Right lobe of liver (tissue), 6 donors: ENCODE measurements around the gene SYT11. TPM values are rescaled to one million over a fixed set of nuclear protein-coding genes. Genes with fewer than 3 reads are reported as not detected.

Experiments
- ATAC-seq, 4 donors: fragments of 200-7000 bp; cut with Tn5 transposase; one replicate each; pipeline ENCODE4 v1.9.1; 2020; ENCODE audit warnings: mild to moderate bottlenecking in 4 of 4, moderate library complexity in 4 of 4
- DNase-seq, 3 donors: peaks; one replicate each; pipeline ENCODE4 v3.0.0-alpha.2; 2020
- H3K27ac ChIP-seq, 3 donors: fragments of 200-600 bp; one replicate each; pipeline ENCODE4 v1.8.0; 2022
- H3K27me3 ChIP-seq, 2 donors: fragments of 200-600 bp; one replicate each; pipeline ENCODE4 v1.8.0; 2022
- H3K36me3 ChIP-seq, 4 donors: fragments of 200-600 bp; sonication (generic) in 1 of 4; one replicate each; pipeline versions ENCODE4 v1.5.1 to v1.8.0; 2017 to 2022; ENCODE audit warnings: control low read depth in 1 of 4
- H3K4me1 ChIP-seq, 4 donors: fragments of 200-600 bp; sonication (generic) in 1 of 4; one replicate each; pipeline versions ENCODE4 v1.5.1 to v1.8.0; 2017 to 2022; ENCODE audit warnings: control low read depth in 1 of 4
- H3K4me3 ChIP-seq, 3 donors: fragments of 200-600 bp; one replicate each; pipeline ENCODE4 v1.8.0; 2022
- H3K9me3 ChIP-seq, 4 donors: fragments of 200-600 bp; sonication (generic) in 1 of 4; one replicate each; pipeline versions ENCODE4 v1.5.1 to v1.8.0; 2017 to 2022; ENCODE audit warnings: control low read depth in 1 of 4
- CTCF ChIP-seq, 4 donors: fragments of 200-600 bp in 3 of 4; fragments of 450-650 bp in 1 of 4; IDR thresholded peaks; one replicate each; pipeline versions ENCODE4 v1.5.1 to v1.8.0; 2016 to 2022; ENCODE audit warnings: antibody characterized with exemption in 4 of 4, mild to moderate bottlenecking in 2 of 4
- POLR2A ChIP-seq: fragments of 450-650 bp; IDR thresholded peaks from one replicate; pipeline ENCODE4 v1.6.1; 2017; ENCODE audit warnings: antibody characterized with exemption, mild to moderate bottlenecking
- WGBS: methylation state at CpG from one replicate; pipeline ENCODE4 v1.1.6; 2018; ENCODE audit warnings: low coverage, low lambda C conversion rate; ENCODE audit not compliant: insufficient coverage; ENCODE audit errors: missing lambda C conversion rate; 5-methylcytosine and 5-hydroxymethylcytosine counted together
- intact Hi-C, 2 donors: fragments of 100-400 bp; cut with DNase I; formaldehyde crosslinking; loops; one replicate each; pipeline versions ENCODE4 v1.11.2 to v1.14.1; 2022
- total RNA-seq, 6 experiments: library from RNA; depleted of rRNA in 2 of 6; stranded (reverse); fragments of >200 nt in 2 of 6; fragmentation: NEBNext Ultra II Directional in 3 of 6; extraction: Animal tissue kit (Norgen Biotek cat#: 25700) in 3 of 6; gene quantifications; one replicate each; pipeline versions ENCODE4 v1.1.0 to v1.2.4, GENCODE V29; 2016 to 2023
- donor health status: DM: no; HTN: yes; CAD: no.
- donor health status: DM: no; HTN: no; CAD: no.
- donor health status: DM: no; HTN: no; CAD: no.
- donor health status: DM: no; HTN: yes; CAD: no.
- donor health status: DM: no; HTN: yes; CAD: no.

The SYT11 gene
- total RNA-seq, 6 experiments from 2014 or later: 0.46 to 1.5 (median 0.73) TPM

- peak overlapping the region in 2 of 3 donors; percentile 3 to 58 for H3K4me3 ChIP-seq
- TF ChIP-seq CTCF (IDR thresholded peaks at IDR 0.05): no peak
- H3K27ac ChIP-seq: peak overlapping the region; percentile 12 to 47 (median 38)
- ATAC-seq: peak in 1 of 4 donors; percentile 1
- DNase-seq: peak; percentile 55 to 61 (median 59)
- no peaks in the 10 kb centered on the region for H3K9me3 ChIP-seq
- WGBS: 4% methylated on average over 23 of the region's 35 CpGs
- intact Hi-C loops: no loop called here
- H3K4me1 ChIP-seq: peaks cover 0 to 21% (median 8%) of the 10 kb centered on the region in 4 donors
- no peaks in the 10 kb centered on the region for H3K27me3 ChIP-seq
- H3K36me3 ChIP-seq: no peaks in the 10 kb centered on the region
Measured at GRCh38 chr1:155859881-155860871, 809 bp downstream of the SYT11 start.

- 49% methylated on average over 2 of the region's 2 CpGs for WGBS
- H3K36me3 ChIP-seq: no peaks in the 10 kb centered on the region
- no peaks in the 10 kb centered on the region for H3K27me3 ChIP-seq
- H3K27ac ChIP-seq: peak overlapping the region; percentile 12 to 47 (median 38)
- ATAC-seq (no peak), DNase-seq (no peak)
- TF ChIP-seq CTCF (IDR thresholded peaks at IDR 0.05) (no peak), POLR2A (no peak)
- no peak overlapping the region for H3K4me3 ChIP-seq
- no peaks in the 10 kb centered on the region for H3K9me3 ChIP-seq
- H3K4me1 ChIP-seq: peaks cover 0 to 16% (median 6%) of the 10 kb centered on the region in 4 donors
- intact Hi-C loops: no loop called here
Measured at GRCh38 chr1:155860970-155861510, 1.7 kb downstream of the SYT11 start.

GRCh38 chr1:155861896-155862295, 2.5 kb downstream of the SYT11 start:
- no peak for ATAC-seq
- intact Hi-C loops: no loop called here

GRCh38 chr1:155864393-155864792, 5.0 kb downstream of the SYT11 start:
- Histone ChIP-seq H3K27ac (no peak overlapping the region), H3K4me3 (no peak overlapping the region), H3K9me3 (no peaks in the 10 kb centered on the region), H3K36me3 (no peaks in the 10 kb centered on the region), H3K4me1 (no peaks in the 10 kb centered on the region), H3K27me3 (no peaks in the 10 kb centered on the region)
- intact Hi-C loops: no loop called here
- ATAC-seq (no peak), DNase-seq (no peak)
- TF ChIP-seq CTCF (IDR thresholded peaks at IDR 0.05): no peak
- TF ChIP-seq POLR2A: no peak

More at GRCh38 chr1:155861896-155862295, 2.5 kb downstream of the SYT11 start:
- H3K36me3 ChIP-seq: no peaks in the 10 kb centered on the region
- no peak for DNase-seq
- TF ChIP-seq CTCF (IDR thresholded peaks at IDR 0.05): no peak
- peaks cover 0 to 9% (median 4%) of the 10 kb centered on the region in 4 donors for H3K4me1 ChIP-seq
- no peaks in the 10 kb centered on the region for H3K9me3 ChIP-seq
- WGBS: 80% methylated on average over 2 of the region's 2 CpGs
- no peak overlapping the region for H3K27ac ChIP-seq
- no peak overlapping the region for H3K4me3 ChIP-seq
- H3K27me3 ChIP-seq: no peaks in the 10 kb centered on the region
